ENCODE data around the gene SPATA33.

The SPATA33 gene

GRCh38 chr16:89657442-89658220 lies at the start of gene SPATA33, which contains the start of gene CHMP1A:
Gene SPATA33 (plus strand): TSS chr16:89657836. CDS start chr16:89657912, 76 bp downstream.
Gene CHMP1A (minus strand): TSS chr16:89657708. CDS start chr16:89657588, 120 bp downstream.
- peak; percentile 87 for DNase-seq (ENCODE audit: low read depth)

- DNase-seq (ENCODE audit: low read depth): no peak
Measured at GRCh38 chr16:89607937-89608740, 49.5 kb upstream of the SPATA33 start.

- DNase-seq (ENCODE audit: low read depth): no peak
Measured at GRCh38 chr16:89610108-89610453, 47.6 kb upstream of the SPATA33 start.

DNA sequence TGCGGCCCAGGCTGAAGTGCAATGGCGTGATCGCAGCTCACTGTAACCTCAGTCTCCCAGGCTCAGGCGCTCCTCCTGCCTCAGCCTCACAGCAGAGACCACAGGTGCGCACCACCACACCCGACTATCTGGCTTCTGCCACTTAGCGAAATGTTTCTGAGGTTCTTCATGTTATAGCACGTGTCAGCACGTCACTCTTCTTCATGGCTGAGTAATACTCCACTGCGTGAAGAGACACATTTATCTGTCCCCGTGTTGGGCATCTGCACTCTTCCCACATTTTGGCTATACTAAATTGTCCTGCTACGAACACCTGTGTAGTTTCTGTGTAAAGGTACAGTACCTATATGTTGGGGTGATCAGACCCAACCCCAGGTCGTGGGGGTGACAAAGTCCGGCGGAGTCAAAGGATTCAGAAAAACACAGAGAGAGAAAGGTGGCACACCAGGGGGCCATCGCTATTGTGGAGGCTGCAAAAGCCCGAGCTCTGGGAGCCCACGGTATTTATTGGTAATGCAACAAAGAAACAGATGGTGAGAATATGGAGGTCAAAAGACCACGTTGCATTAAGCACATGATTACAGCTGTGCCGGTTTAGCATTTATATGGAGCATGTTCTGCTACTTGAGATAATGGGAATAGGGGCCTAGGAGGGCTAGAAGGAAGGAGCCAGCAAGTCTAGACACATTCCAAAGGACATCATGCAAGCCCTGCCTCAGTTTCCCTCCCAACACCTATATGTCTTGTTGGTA lies 45.0 kb upstream of the SPATA33 start:
- DNase-seq (ENCODE audit: low read depth): no peak

GRCh38 chr16:89613231-89613953 lies 44.2 kb upstream of the SPATA33 start, which contains the start of gene DPEP1:
Gene DPEP1 (plus strand): TSS chr16:89613642. CDS start chr16:89630411, 16,769 bp downstream.
- no peak for DNase-seq (ENCODE audit: low read depth)

DNA sequence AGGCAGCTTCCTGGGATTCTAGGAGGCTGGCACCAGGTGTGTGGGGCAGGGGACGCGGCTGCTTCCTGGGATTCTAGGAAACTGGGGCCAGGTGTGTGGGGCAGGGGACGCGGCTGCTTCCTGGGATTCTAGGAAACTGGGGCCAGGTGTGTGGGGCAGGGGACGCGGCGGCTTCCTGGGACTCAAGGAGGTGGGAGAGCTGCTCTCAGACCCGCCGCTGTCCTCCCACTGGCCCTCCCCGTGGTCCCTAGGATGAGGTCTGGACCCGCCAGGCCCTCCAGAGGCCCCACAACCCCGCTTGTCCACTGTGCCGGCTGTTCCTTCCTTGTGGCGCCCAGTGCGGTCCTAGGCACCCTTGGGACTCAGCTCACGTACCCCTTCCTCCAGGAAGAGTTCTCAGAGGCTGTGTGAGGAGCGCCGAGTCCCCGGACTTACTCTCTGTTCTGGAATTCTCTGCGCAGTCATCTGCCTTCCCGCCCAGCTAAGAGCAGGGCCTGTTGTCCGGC lies 43.6 kb upstream of the SPATA33 start:
- DNase-seq (ENCODE audit: low read depth): no peak

GRCh38 chr16:89615176-89615575 lies 42.5 kb upstream of the SPATA33 start:
- DNase-seq (ENCODE audit: low read depth): no peak

- DNase-seq (ENCODE audit: low read depth): no peak
Measured at GRCh38 chr16:89615596-89616090, 42.0 kb upstream of the SPATA33 start.

DNA sequence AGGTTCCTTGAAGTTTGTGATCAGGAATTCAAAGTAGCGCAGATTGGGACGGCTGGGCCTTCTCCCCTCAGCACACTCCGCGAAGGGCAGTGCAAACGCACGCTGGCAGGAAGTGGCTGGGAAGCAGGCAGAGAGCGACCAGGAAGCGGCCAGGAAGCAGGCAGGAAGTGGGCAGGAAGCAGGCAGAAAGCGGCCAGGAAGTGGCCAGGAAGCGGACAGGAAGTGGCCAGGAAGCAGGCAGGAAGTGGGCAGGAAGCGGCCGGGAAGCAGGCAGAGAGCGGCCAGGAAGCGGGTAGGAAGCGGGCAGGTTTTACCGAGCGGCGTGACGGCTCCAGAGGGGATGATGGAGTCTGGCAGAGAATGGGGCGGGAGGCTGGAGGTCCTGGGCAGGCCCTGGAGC lies 41.0 kb upstream of the SPATA33 start:
- no peak for DNase-seq (ENCODE audit: low read depth)

- no peak for DNase-seq (ENCODE audit: low read depth)
Measured at GRCh38 chr16:89617036-89617435, 40.6 kb upstream of the SPATA33 start.

GRCh38 chr16:89618109-89618998 lies 39.3 kb upstream of the SPATA33 start:
- DNase-seq (ENCODE audit: low read depth): no peak

GRCh38 chr16:89619840-89620239 lies 37.8 kb upstream of the SPATA33 start:
- no peak for DNase-seq (ENCODE audit: low read depth)

GRCh38 chr16:89620406-89620841 lies 37.2 kb upstream of the SPATA33 start:
- no peak for DNase-seq (ENCODE audit: low read depth)

DNA sequence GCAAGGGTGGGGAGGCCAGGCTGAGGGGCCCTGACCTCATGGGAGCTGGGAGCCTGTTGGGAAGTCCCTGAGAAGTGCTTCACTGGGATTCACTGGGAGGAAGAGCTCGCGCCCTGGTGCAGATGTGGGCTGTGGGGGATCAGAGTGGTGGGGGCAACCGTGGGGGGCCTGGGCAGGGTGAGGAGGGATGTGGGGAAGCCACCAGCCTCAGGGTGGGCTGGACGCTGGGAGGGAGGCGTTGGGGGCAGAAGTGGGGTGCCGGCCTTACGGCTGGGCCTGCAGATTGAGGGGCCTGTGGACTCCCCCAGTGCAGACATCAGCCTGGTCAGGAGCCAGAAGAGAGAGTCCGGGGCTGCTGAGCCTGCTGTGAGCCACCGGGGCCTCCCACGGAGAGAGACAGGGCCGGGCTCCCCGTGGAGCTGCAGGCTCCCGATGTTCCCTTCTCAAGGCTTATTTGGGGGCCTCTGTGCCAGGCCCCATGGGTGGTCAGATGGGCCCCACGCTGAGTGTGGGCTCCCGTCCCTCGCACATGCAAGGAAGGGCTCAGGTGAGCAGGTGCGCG lies 36.4 kb upstream of the SPATA33 start:
- DNase-seq (ENCODE audit: low read depth): no peak

GRCh38 chr16:89621698-89622409 lies 35.8 kb upstream of the SPATA33 start:
- DNase-seq (ENCODE audit: low read depth): no peak

DNA sequence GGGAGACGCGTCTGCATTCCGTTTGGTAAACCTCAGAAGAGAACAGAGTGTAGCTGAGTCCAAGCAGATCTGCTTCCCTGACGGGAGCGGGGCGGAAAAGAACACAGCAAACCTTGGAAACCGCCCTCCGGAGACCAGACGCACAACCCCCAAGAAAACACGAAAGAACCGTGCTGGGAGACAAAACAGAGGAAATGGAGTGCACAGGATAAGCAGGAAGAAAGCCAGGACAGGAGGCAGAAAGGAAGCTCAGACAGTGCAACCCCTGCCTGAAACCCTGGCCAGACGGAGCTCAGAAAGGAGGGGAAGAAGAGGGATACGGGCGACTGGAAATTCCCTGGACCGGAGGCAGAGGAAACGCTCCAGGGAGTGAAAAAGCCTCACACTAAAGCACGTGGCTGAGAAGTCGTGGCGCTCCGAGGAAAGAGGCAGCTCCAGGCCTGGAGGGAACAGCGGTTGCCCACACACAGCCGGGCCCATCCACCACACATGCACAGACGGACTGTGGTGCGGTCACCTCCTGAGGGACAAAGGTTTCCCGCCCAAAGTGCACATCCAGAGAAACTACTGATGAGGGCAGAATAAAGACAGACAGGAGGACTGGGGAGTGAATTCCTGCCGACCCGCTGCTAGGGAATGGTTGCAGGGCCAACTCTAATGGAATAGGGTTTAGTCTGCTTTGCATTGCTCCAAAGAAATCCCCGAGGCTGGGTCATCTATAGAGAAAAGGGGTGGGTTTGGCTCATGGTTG lies 34.0 kb upstream of the SPATA33 start:
- DNase-seq (ENCODE audit: low read depth): no peak

DNA sequence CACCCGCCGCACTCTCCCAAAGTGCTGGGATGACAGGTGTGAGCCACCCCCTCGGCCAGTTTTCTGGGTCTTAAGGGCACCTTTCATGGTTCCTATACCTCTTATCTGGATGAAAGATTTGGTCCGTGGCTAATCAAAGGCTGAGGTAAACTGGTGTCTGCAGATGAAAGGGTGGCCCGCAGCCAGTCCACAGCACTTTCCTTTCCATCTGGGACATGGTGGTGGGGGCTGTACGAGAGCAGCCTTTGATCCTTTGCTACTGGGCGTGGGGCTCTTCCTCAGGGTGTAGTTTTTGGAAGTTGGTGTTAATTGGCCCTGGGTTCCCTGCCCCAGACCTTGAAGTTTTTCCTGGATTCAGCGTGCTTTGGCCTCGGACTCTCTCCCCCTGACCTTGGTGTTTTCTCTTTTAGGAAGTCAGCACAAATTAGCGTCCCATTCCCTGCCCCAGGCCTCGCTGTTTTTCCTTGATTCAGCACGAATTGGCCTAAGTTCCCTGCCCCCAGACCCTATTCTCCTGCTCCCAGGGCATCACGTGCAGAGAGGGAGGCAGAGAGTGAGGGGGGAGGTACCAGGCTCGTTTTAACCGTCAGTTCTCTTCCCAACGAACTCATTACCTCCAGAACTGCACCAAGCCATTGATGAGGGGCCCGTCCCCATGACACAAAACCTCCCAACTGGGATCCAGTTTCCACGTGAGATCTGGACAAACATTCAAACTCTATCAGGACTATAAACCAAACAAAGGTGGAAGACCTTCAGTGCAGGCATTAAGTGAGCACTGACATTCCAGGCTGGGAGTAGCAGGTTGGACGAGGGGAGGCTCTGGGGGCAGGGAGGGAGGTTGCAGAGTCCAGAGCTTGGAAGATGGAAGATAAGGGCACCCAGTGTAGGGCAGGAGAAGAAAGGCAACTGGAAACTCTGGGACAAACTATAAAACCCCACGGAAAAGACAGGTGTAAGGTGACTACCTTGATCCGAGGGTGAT lies 32.6 kb upstream of the SPATA33 start:
- DNase-seq (ENCODE audit: low read depth): no peak

Data from activated gamma-delta T cell treated with anti-CD3 and anti-CD28 coated beads, Interleukin-2, amount 50 U/mL, for 16 hours (primary cell).